ENCODE results near the gene COL18A1. TPM values are rescaled to one million over a fixed set of nuclear protein-coding genes. Genes with fewer than 3 reads are reported as not detected.
"Not testable (repeated sequence)": the region's sequence is repeated elsewhere in the genome, so short reads cannot be mapped to it uniquely, and the experiment has no call there.

Gene COL18A1
- polyA plus RNA-seq, 1 of the 3 experiments (the other 2 are of a cell fraction) = 118 TPM

GRCh38 chr21:45499970-45500577 is 95.1 kb downstream of the COL18A1 start:
- no peak overlapping the region for H3K9ac ChIP-seq
- H3K79me2 ChIP-seq (ENCODE audit: insufficient read depth) = no peaks in the 10 kb centered on the region
- no peaks in the 10 kb centered on the region for H3K9me3 ChIP-seq
- CTCF ChIA-PET = no interaction called here
- no peak for DNase-seq
- no peaks in the 10 kb centered on the region for H3K27me3 ChIP-seq (ENCODE audit: insufficient read depth)
- H3F3A ChIP-seq (replicated peaks; ENCODE audit: insufficient read depth) = peaks cover 5% of the 10 kb centered on the region
- TF ChIP-seq, protein P1, sequence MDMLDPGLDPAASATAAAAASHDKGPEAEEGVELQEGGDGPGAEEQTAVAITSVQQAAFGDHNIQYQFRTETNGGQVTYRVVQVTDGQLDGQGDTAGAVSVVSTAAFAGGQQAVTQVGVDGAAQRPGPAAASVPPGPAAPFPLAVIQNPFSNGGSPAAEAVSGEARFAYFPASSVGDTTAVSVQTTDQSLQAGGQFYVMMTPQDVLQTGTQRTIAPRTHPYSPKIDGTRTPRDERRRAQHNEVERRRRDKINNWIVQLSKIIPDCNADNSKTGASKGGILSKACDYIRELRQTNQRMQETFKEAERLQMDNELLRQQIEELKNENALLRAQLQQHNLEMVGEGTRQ (IDR thresholded peaks at IDR 0.05; ENCODE audit: borderline replicate concordance, low read depth, low read length) = no peak
- TF ChIP-seq, protein P2, sequence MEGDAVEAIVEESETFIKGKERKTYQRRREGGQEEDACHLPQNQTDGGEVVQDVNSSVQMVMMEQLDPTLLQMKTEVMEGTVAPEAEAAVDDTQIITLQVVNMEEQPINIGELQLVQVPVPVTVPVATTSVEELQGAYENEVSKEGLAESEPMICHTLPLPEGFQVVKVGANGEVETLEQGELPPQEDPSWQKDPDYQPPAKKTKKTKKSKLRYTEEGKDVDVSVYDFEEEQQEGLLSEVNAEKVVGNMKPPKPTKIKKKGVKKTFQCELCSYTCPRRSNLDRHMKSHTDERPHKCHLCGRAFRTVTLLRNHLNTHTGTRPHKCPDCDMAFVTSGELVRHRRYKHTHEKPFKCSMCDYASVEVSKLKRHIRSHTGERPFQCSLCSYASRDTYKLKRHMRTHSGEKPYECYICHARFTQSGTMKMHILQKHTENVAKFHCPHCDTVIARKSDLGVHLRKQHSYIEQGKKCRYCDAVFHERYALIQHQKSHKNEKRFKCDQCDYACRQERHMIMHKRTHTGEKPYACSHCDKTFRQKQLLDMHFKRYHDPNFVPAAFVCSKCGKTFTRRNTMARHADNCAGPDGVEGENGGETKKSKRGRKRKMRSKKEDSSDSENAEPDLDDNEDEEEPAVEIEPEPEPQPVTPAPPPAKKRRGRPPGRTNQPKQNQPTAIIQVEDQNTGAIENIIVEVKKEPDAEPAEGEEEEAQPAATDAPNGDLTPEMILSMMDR (IDR thresholded peaks at IDR 0.05) = no peak
- TF ChIP-seq SMC3 (IDR thresholded peaks at IDR 0.05; ENCODE audit: low read depth, low read length) = no peak
- TF ChIP-seq, protein P3, sequence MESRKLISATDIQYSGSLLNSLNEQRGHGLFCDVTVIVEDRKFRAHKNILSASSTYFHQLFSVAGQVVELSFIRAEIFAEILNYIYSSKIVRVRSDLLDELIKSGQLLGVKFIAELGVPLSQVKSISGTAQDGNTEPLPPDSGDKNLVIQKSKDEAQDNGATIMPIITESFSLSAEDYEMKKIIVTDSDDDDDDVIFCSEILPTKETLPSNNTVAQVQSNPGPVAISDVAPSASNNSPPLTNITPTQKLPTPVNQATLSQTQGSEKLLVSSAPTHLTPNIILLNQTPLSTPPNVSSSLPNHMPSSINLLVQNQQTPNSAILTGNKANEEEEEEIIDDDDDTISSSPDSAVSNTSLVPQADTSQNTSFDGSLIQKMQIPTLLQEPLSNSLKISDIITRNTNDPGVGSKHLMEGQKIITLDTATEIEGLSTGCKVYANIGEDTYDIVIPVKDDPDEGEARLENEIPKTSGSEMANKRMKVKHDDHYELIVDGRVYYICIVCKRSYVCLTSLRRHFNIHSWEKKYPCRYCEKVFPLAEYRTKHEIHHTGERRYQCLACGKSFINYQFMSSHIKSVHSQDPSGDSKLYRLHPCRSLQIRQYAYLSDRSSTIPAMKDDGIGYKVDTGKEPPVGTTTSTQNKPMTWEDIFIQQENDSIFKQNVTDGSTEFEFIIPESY (IDR thresholded peaks at IDR 0.05; ENCODE audit: borderline replicate concordance, low read depth) = no peak
- no peak for TF ChIP-seq GATA2 (CRISPR knock-in tag; IDR thresholded peaks at IDR 0.05)
- TF ChIP-seq, protein P4, sequence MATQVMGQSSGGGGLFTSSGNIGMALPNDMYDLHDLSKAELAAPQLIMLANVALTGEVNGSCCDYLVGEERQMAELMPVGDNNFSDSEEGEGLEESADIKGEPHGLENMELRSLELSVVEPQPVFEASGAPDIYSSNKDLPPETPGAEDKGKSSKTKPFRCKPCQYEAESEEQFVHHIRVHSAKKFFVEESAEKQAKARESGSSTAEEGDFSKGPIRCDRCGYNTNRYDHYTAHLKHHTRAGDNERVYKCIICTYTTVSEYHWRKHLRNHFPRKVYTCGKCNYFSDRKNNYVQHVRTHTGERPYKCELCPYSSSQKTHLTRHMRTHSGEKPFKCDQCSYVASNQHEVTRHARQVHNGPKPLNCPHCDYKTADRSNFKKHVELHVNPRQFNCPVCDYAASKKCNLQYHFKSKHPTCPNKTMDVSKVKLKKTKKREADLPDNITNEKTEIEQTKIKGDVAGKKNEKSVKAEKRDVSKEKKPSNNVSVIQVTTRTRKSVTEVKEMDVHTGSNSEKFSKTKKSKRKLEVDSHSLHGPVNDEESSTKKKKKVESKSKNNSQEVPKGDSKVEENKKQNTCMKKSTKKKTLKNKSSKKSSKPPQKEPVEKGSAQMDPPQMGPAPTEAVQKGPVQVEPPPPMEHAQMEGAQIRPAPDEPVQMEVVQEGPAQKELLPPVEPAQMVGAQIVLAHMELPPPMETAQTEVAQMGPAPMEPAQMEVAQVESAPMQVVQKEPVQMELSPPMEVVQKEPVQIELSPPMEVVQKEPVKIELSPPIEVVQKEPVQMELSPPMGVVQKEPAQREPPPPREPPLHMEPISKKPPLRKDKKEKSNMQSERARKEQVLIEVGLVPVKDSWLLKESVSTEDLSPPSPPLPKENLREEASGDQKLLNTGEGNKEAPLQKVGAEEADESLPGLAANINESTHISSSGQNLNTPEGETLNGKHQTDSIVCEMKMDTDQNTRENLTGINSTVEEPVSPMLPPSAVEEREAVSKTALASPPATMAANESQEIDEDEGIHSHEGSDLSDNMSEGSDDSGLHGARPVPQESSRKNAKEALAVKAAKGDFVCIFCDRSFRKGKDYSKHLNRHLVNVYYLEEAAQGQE (IDR thresholded peaks at IDR 0.05; ENCODE audit: low read depth, low read length) = no peak
- TF ChIP-seq TEAD4 (IDR thresholded peaks at IDR 0.05; ENCODE audit: borderline replicate concordance, insufficient read depth) = no peak
- no peak for TF ChIP-seq TAF1 (IDR thresholded peaks at IDR 0.05; ENCODE audit: borderline replicate concordance, low read depth, low read length)
- no peak for TF ChIP-seq EZH2phosphoT487 (IDR thresholded peaks at IDR 0.05; ENCODE audit: borderline replicate concordance, low read depth)
- TF ChIP-seq FOSL2 (IDR thresholded peaks at IDR 0.05; ENCODE audit: borderline replicate concordance, low read depth) = no peak
- TF ChIP-seq ELF1 (IDR thresholded peaks at IDR 0.05) = no peak
- no peak for TF ChIP-seq NRF1 (IDR thresholded peaks at IDR 0.05; ENCODE audit: low read depth, low read length)
- no peak for TF ChIP-seq POLR2AphosphoS5 (IDR thresholded peaks at IDR 0.05; ENCODE audit: low read depth, low read length)
- TF ChIP-seq RCOR1 (IDR thresholded peaks at IDR 0.05; ENCODE audit: low read length) = no peak
- no peak for TF ChIP-seq TCF12 (IDR thresholded peaks at IDR 0.05)
- no peak for TF ChIP-seq CHD2 (IDR thresholded peaks at IDR 0.05; ENCODE audit: low read length, partially characterized antibody)
- TF ChIP-seq FOXM1 (IDR thresholded peaks at IDR 0.05; ENCODE audit: low read depth) = no peak
- TF ChIP-seq RAD21 (IDR thresholded peaks at IDR 0.05; ENCODE audit: low read length) = no peak
- H3K9me2 ChIP-seq = no peaks in the 10 kb centered on the region
- 83% methylated on average over 6 of the region's 6 CpGs for WGBS (ENCODE audit: low lambda C conversion rate)
- no peak overlapping the region for H2AFZ ChIP-seq (ENCODE audit: low read depth)
- no peaks in the 10 kb centered on the region for H3K4me1 ChIP-seq (ENCODE audit: control insufficient read depth in 1 of 2, insufficient read depth in 2 of 2, low read depth in 1 of 2, low read length in 1 of 2)
- H3K4me3 ChIP-seq (ENCODE audit: low read depth in 2 of 2, low read length in 1 of 2) = no peak overlapping the region
- H3K36me3 ChIP-seq (replicated peaks in 1 of 2; ENCODE audit: control insufficient read depth in 1 of 2, insufficient read depth in 2 of 2, low read length in 1 of 2) = peaks cover 5 to 31% of the 10 kb centered on the region in 2 experiments
- no peak overlapping the region for H3K27ac ChIP-seq (ENCODE audit: low read depth in 2 of 2, low read length in 1 of 2)
- H4K20me1 ChIP-seq (ENCODE audit: insufficient read depth) = no peaks in the 10 kb centered on the region
- no peak overlapping the region for H3K4me2 ChIP-seq
- POLR2A ChIA-PET = no interaction called here

GRCh38 chr21:45501081-45502005 is 96.4 kb downstream of the COL18A1 start:
- H2AFZ ChIP-seq (ENCODE audit: low read depth); H3K79me2 ChIP-seq (ENCODE audit: insufficient read depth); H3F3A ChIP-seq (replicated peaks; ENCODE audit: insufficient read depth); H3K4me1 ChIP-seq (ENCODE audit: control insufficient read depth in 1 of 2, insufficient read depth in 2 of 2, low read depth in 1 of 2, low read length in 1 of 2); H3K27me3 ChIP-seq (ENCODE audit: insufficient read depth); POLR2A ChIA-PET; H3K27ac ChIP-seq (ENCODE audit: low read depth in 2 of 2, low read length in 1 of 2); H3K9me3 ChIP-seq; H3K9ac ChIP-seq; H4K20me1 ChIP-seq (ENCODE audit: insufficient read depth); H3K4me2 ChIP-seq; DNase-seq; CTCF ChIA-PET; H3K4me3 ChIP-seq (ENCODE audit: low read depth in 2 of 2, low read length in 1 of 2); H3K9me2 ChIP-seq: not testable (repeated sequence)
- 69% methylated on average over 13 of the region's 20 CpGs for WGBS (ENCODE audit: low lambda C conversion rate)
- peaks cover 5 to 25% of the 10 kb centered on the region in 2 experiments for H3K36me3 ChIP-seq (replicated peaks in 1 of 2; ENCODE audit: control insufficient read depth in 1 of 2, insufficient read depth in 2 of 2, low read length in 1 of 2)
